ENCODE measurements around the gene RELCH.

Gene RELCH

DNA sequence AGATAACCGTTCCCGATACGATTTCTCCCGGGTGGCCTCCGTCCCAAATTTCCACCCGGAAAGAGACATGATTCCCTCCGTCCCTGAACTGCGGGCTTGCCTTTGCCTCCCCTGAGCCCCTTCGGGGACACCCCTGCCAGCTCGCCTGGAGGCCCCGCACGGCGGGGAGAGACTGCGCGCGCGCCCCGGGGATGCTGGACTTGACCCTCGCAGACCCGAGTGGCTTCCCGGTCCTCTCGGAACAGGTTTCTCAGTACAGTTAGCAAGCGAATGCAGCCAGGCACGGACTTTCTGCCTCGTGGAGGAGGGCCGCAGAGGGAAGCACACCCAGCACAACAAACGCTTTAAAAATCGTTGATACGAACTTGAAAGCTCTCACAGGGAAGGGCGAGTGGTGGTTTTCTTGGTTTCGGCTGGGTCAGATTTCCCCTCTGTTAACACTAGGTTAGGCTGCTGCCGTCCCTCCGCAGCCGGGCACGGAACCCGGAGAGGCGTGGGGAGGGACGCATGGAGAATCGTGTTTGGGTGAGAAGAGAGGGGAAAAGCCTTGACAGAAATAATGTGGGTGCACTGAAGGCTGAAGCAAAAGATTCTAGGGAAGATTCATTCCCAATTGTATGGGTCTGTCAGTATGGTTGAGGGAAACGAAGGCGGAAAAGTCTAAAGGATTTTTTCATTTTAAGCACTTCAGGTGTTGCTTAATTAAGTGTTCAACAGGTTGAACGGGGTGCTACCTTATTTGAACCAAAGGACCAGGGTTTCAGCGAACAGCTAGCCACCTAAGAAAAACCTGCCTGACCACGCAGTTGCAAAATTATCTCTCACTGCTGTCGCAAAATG is 139.0 kb downstream of the RELCH start:
- Histone ChIP-seq H3K27me3 (ENCODE audit: control insufficient read depth in 3 of 3, insufficient read depth in 3 of 3, low read depth in 1 of 3, low read length in 3 of 3) (peaks cover 9 to 91% (median 41%) of the 10 kb centered on the region in 3 experiments), H3K36me3 (replicated peaks in 1 of 2; ENCODE audit: control insufficient read depth in 2 of 2, insufficient read depth in 2 of 2, low read length in 2 of 2) (no peaks in the 10 kb centered on the region), H4K8ac (ENCODE audit: low read depth, low read length) (no peak overlapping the region), H3K18ac (ENCODE audit: low read length) (peak overlapping the region; percentile 27), H2AFZ (ENCODE audit: low read length) (peak overlapping the region; percentile 91), H3K4me3 (ENCODE audit: low read length in 2 of 2) (peak overlapping the region; percentile 38 to 83), H4K91ac (ENCODE audit: low read depth, low read length, poor library complexity) (no peak overlapping the region), H2BK12ac (ENCODE audit: low read length) (no peak overlapping the region), H3K79me1 (ENCODE audit: low read depth, low read length) (no peaks in the 10 kb centered on the region), H3K4me2 (ENCODE audit: insufficient read depth, low read length, poor library complexity, severe bottlenecking) (peak overlapping the region; percentile 96), H3K27ac (replicated peaks; ENCODE audit: low read length) (no peak overlapping the region), H2BK5ac (ENCODE audit: low read length) (peak overlapping the region; percentile 57), H2BK15ac (ENCODE audit: low read length) (no peak overlapping the region), H3K9ac (ENCODE audit: low read depth, low read length, poor library complexity) (no peak overlapping the region), H2AK5ac (ENCODE audit: low read depth, low read length) (no peak overlapping the region), H3K9me3 (replicated peaks in 1 of 2; ENCODE audit: control insufficient read depth in 2 of 2, insufficient read depth in 1 of 2, low read depth in 1 of 2, low read length in 2 of 2) (no peaks in the 10 kb centered on the region), H3K4ac (ENCODE audit: low read length) (no peak overlapping the region), H3K4me1 (ENCODE audit: control insufficient read depth in 2 of 2, insufficient read depth in 1 of 2, low read depth in 1 of 2, low read length in 2 of 2) (peaks cover 7% of the 10 kb centered on the region in 2 donors), H3K14ac (ENCODE audit: low read length) (no peak overlapping the region), H3K23ac (ENCODE audit: low read depth, low read length, poor library complexity) (no peak overlapping the region), H2BK120ac (ENCODE audit: low read depth, low read length) (no peak overlapping the region)
- DNase-seq (ENCODE audit: low spot score), result no peak
- WGBS, 2 donors (ENCODE audit: extremely low coverage in 2 of 2, insufficient read length in 2 of 2, insufficient replicate concordance in 1 of 2), result no CpG with 5 or more reads among the region's 45 CpGs

DNA sequence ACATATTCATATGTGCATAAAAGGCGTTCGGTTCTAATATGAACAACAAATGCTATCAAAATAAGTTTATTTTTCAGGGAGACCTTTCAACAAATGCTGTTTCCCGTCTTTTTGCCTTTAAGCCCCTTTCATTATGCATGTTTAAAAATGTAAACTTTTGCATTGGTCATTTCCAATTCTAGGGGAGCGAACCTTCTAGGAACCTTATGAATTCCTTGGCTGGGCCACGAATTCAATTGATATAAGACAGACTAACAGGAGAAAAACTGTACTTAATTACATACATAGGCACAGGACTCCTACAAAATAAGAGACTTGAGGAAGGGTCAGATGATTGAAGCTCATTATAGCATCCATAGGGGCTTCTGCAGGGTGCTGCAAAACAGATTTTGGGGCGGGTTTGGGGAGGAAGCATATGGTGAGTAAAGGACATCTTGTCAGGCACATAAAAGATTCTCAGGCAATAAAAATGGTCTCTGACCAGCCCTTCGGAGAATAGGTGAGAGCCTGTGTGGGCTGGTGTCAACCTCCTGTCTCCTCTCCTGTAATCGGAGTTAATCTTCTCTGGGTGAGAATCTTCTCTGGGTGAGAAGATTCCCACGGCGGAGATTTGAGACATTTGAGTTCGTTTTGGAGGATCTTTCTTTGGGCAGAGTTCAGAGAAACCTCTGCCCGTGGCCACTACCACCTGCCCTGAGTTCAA is 139.7 kb downstream of the RELCH start:
- Histone ChIP-seq H3K36me3 (replicated peaks in 1 of 2; ENCODE audit: control insufficient read depth in 2 of 2, insufficient read depth in 2 of 2, low read length in 2 of 2) (no peaks in the 10 kb centered on the region), H3K27me3 (ENCODE audit: control insufficient read depth in 3 of 3, insufficient read depth in 3 of 3, low read depth in 1 of 3, low read length in 3 of 3) (peaks cover 9 to 94% (median 41%) of the 10 kb centered on the region in 3 experiments), H4K8ac (ENCODE audit: low read depth, low read length) (no peak overlapping the region), H2AK5ac (ENCODE audit: low read depth, low read length) (no peak overlapping the region), H3K4me1 (ENCODE audit: control insufficient read depth in 2 of 2, insufficient read depth in 1 of 2, low read depth in 1 of 2, low read length in 2 of 2) (peaks cover 7% of the 10 kb centered on the region in 2 donors), H3K9me3 (replicated peaks in 1 of 2; ENCODE audit: control insufficient read depth in 2 of 2, insufficient read depth in 1 of 2, low read depth in 1 of 2, low read length in 2 of 2) (no peaks in the 10 kb centered on the region), H3K79me1 (ENCODE audit: low read depth, low read length) (no peaks in the 10 kb centered on the region), H3K23ac (ENCODE audit: low read depth, low read length, poor library complexity) (no peak overlapping the region), H2BK12ac (ENCODE audit: low read length) (no peak overlapping the region), H3K27ac (replicated peaks; ENCODE audit: low read length) (no peak overlapping the region), H3K18ac (ENCODE audit: low read length) (no peak overlapping the region), H3K14ac (ENCODE audit: low read length) (no peak overlapping the region), H2BK5ac (ENCODE audit: low read length) (no peak overlapping the region), H2AFZ (ENCODE audit: low read length) (no peak overlapping the region), H4K91ac (ENCODE audit: low read depth, low read length, poor library complexity) (no peak overlapping the region), H2BK120ac (ENCODE audit: low read depth, low read length) (no peak overlapping the region), H2BK15ac (ENCODE audit: low read length) (no peak overlapping the region), H3K9ac (ENCODE audit: low read depth, low read length, poor library complexity) (no peak overlapping the region), H3K4me2 (ENCODE audit: insufficient read depth, low read length, poor library complexity, severe bottlenecking) (no peak overlapping the region), H3K4me3 (ENCODE audit: low read length in 2 of 2) (no peak overlapping the region), H3K4ac (ENCODE audit: low read length) (no peak overlapping the region)
- no CpG with 5 or more reads among the region's 12 CpGs for WGBS, 2 donors (ENCODE audit: extremely low coverage in 2 of 2, insufficient read length in 2 of 2, insufficient replicate concordance in 1 of 2)
- DNase-seq (ENCODE audit: low spot score), result no peak

DNA sequence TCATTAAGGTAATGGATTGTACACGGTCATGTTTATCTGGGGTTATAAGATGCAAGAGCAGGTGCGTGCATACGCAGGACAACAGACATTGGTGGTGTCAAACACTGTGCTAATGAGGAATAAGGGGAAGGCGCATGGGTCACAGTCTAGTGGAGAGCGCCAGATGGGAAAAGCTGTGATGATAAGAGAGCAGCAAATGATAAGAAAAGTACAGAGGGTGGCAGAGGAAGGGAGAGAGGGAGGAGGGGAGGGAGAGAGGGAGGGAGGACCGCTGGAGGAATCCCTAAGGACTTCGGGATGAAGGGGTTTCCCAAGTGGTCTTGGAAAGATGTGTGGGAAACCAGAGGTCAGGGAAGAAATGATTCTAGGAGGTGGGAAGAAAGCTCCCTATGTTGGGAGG is 140.9 kb downstream of the RELCH start:
- H2BK12ac ChIP-seq (ENCODE audit: low read length), result no peak overlapping the region
- no peaks in the 10 kb centered on the region for H3K9me3 ChIP-seq (replicated peaks in 1 of 2; ENCODE audit: control insufficient read depth in 2 of 2, insufficient read depth in 1 of 2, low read depth in 1 of 2, low read length in 2 of 2)
- no peak overlapping the region for H3K9ac ChIP-seq (ENCODE audit: low read depth, low read length, poor library complexity)
- WGBS, 2 donors (ENCODE audit: extremely low coverage in 2 of 2, insufficient read length in 2 of 2, insufficient replicate concordance in 1 of 2), result no CpG with 5 or more reads among the region's 7 CpGs
- H3K27ac ChIP-seq (replicated peaks; ENCODE audit: low read length), result no peak overlapping the region
- H4K91ac ChIP-seq (ENCODE audit: low read depth, low read length, poor library complexity), result no peak overlapping the region
- H3K79me1 ChIP-seq (ENCODE audit: low read depth, low read length), result no peaks in the 10 kb centered on the region
- no peak overlapping the region for H3K23ac ChIP-seq (ENCODE audit: low read depth, low read length, poor library complexity)
- no peak overlapping the region for H2BK5ac ChIP-seq (ENCODE audit: low read length)
- DNase-seq (ENCODE audit: low spot score), result no peak
- no peak overlapping the region for H3K18ac ChIP-seq (ENCODE audit: low read length)
- H2BK120ac ChIP-seq (ENCODE audit: low read depth, low read length), result no peak overlapping the region
- H3K27me3 ChIP-seq (ENCODE audit: control insufficient read depth in 3 of 3, insufficient read depth in 3 of 3, low read depth in 1 of 3, low read length in 3 of 3), result peaks cover 9 to 92% (median 41%) of the 10 kb centered on the region in 3 experiments
- no peak overlapping the region for H4K8ac ChIP-seq (ENCODE audit: low read depth, low read length)
- peaks cover 7% of the 10 kb centered on the region in 2 donors for H3K4me1 ChIP-seq (ENCODE audit: control insufficient read depth in 2 of 2, insufficient read depth in 1 of 2, low read depth in 1 of 2, low read length in 2 of 2)
- H3K36me3 ChIP-seq (replicated peaks in 1 of 2; ENCODE audit: control insufficient read depth in 2 of 2, insufficient read depth in 2 of 2, low read length in 2 of 2), result no peaks in the 10 kb centered on the region
- H3K14ac ChIP-seq (ENCODE audit: low read length), result no peak overlapping the region
- no peak overlapping the region for H2AFZ ChIP-seq (ENCODE audit: low read length)
- no peak overlapping the region for H3K4me2 ChIP-seq (ENCODE audit: insufficient read depth, low read length, poor library complexity, severe bottlenecking)
- no peak overlapping the region for H3K4me3 ChIP-seq (ENCODE audit: low read length in 2 of 2)
- H2BK15ac ChIP-seq (ENCODE audit: low read length), result no peak overlapping the region
- H3K4ac ChIP-seq (ENCODE audit: low read length), result no peak overlapping the region
- no peak overlapping the region for H2AK5ac ChIP-seq (ENCODE audit: low read depth, low read length)

Data from neuronal stem cell (in vitro differentiated cells).